ENCODE measurements around the gene EFHC1. TPM values are rescaled to one million over a fixed set of nuclear protein-coding genes. Genes with fewer than 3 reads are reported as not detected.
A peak's percentile ranks its signal among the peaks of the same experiment; 100 is the strongest.
"Not testable (repeated sequence)": the region's sequence is repeated elsewhere in the genome, so short reads cannot be mapped to it uniquely, and the experiment has no call there.

EFHC1 gene
- polyA plus RNA-seq, 1 experiment: 59.8 TPM

- POLR2A ChIA-PET: interaction anchor here (0.6 to 1.6 kb wide), 9 partner anchors 68 to 160 kb away, joined by 3 to 12 read pairs (median 4); partner anchors contain the start of gene TRAM2
- CTCF ChIA-PET: interaction anchor here (0.6 to 2.1 kb wide), 5 partner anchors 16 to 238 kb away, joined by 3 to 9 read pairs (median 3); no protein-coding TSS in a partner anchor
These were observed 3.8 kb downstream of the EFHC1 start for GRCh38 chr6:52423971-52424381.

DNA sequence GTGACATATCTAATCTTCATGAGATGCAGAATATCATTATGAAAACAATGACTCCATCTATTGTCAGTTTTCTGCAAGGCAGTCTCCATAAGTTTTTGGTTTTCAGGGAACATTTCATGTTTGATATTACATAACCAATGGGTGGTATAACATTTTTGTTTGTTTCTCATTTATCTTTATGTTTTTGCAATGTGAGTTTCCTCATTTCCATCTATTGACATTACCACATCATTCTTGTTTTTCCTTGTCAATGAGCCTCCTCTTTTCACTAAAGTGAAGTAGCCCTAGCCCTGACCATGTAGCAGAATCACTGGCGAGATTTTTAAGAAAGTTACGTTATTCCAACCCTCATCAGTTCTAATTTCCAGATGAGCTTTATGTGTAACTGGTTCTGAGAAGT is 4.4 kb downstream of the EFHC1 start:
- no peaks in the 10 kb centered on the region for H3K27me3 ChIP-seq (ENCODE audit: control insufficient read depth, insufficient read depth, low read length)
- no peak overlapping the region for H3K4me3 ChIP-seq (ENCODE audit: low read depth, low read length)
- TF ChIP-seq CTCF (IDR thresholded peaks at IDR 0.05; ENCODE audit: low read depth, low read length): no peak
- ChIA-PET POLR2A (interaction anchor here (1.0 to 1.6 kb wide), 5 partner anchors 90 to 152 kb away, joined by 3 to 5 read pairs (median 3); partner anchors contain the start of gene TRAM2), CTCF (interaction anchor here (0.8 to 2.1 kb wide), 4 partner anchors 152 to 237 kb away, joined by 3 to 9 read pairs (median 4); partner anchors contain the start of gene TRAM2)
- H3K27ac ChIP-seq (ENCODE audit: low read depth, low read length): no peak overlapping the region
- DNase-seq (ENCODE audit: low read depth, low spot score): no peak
- no peaks in the 10 kb centered on the region for H3K9me3 ChIP-seq (ENCODE audit: control insufficient read depth, insufficient read depth, low read length)

More at GRCh38 chr6:52423971-52424381, 3.8 kb downstream of the EFHC1 start:
- peak; percentile 67 for DNase-seq (ENCODE audit: low read depth, low spot score)
- peak overlapping the region; percentile 88 for H3K27ac ChIP-seq (ENCODE audit: low read depth, low read length)
- no peak overlapping the region for H3K4me3 ChIP-seq (ENCODE audit: low read depth, low read length)
- H3K27me3 ChIP-seq (ENCODE audit: control insufficient read depth, insufficient read depth, low read length): no peaks in the 10 kb centered on the region
- no peaks in the 10 kb centered on the region for H3K9me3 ChIP-seq (ENCODE audit: control insufficient read depth, insufficient read depth, low read length)
- TF ChIP-seq CTCF (IDR thresholded peaks at IDR 0.05; ENCODE audit: low read depth, low read length): no peak

DNA sequence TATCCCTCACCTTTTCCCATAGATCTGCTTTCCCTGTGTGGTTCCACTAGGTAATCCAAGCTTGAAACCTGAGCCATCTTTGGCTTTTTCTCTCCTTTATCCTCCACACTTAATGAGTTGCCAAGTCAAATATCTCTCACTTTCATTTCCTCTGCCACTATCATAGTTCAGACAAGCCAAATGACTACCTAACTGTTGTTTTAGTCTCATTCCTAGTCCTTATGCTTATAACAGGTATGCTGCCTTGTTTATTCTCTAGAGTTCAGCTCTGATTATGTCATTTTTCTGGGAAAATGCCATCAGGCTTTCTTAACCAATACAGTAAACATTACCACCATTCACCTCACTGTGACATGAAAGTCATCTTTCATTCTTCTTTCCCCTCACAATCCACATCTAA is 6.5 kb downstream of the EFHC1 start:
- H3K27me3 ChIP-seq (ENCODE audit: control insufficient read depth, insufficient read depth, low read length): no peaks in the 10 kb centered on the region
- POLR2A ChIA-PET: no interaction called here
- H3K27ac ChIP-seq (ENCODE audit: low read depth, low read length): no peak overlapping the region
- CTCF ChIA-PET: interaction anchor here (1.3 kb wide), 1 partner anchor 12 kb away, joined by 3 read pairs; no protein-coding TSS in a partner anchor
- no peak for TF ChIP-seq CTCF (IDR thresholded peaks at IDR 0.05; ENCODE audit: low read depth, low read length)
- DNase-seq (ENCODE audit: low read depth, low spot score): no peak
- H3K9me3 ChIP-seq (ENCODE audit: control insufficient read depth, insufficient read depth, low read length): no peaks in the 10 kb centered on the region
- H3K4me3 ChIP-seq (ENCODE audit: low read depth, low read length): no peak overlapping the region

DNA sequence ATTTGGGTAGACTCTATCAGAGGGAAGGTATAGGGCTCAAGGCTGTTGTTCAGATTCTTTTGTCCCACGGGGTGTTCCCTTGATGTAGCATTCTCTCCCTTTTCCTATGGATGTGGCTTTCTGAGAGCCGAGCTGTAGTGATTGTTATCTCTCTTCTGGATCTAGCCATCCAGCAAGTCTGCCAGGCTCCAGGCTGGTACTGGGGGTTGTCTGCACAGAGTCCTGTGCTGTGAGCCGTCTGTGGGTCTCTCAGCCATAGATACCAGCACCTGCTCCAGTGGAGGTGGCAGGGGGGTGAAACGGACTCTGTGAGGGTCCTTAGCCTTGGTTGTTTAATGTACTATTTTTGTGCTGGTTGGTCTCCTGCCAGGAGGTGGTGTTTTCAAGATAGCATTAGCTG is 13.2 kb downstream of the EFHC1 start:
- H3K27ac ChIP-seq (ENCODE audit: low read depth, low read length); DNase-seq (ENCODE audit: low read depth, low spot score); POLR2A ChIA-PET; H3K4me3 ChIP-seq (ENCODE audit: low read depth, low read length); H3K9me3 ChIP-seq (ENCODE audit: control insufficient read depth, insufficient read depth, low read length); H3K27me3 ChIP-seq (ENCODE audit: control insufficient read depth, insufficient read depth, low read length): not testable (repeated sequence)
- CTCF ChIA-PET: interaction anchor here (1.0 to 1.5 kb wide), 2 partner anchors 16 to 143 kb away, joined by 3 read pairs; no protein-coding TSS in a partner anchor

DNA sequence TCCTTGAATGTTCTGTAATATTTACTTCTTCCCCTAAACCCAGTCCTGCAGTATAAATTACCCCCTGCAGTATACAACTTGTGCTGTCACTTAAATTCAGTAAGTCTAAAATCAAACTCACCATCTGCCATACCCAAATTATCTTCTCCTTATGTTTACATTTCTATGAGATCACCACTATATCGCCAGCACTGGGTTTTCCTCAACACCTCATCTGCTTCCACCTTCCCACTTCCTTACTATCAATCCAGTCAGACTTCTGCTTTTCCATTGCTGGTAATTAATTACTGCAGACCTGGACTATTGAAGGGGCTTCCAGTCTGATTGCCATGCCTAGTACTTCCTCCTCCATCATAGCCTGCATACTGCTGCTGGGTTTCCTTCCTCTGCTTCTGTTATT is 15.2 kb downstream of the EFHC1 start:
- Histone ChIP-seq H3K27me3 (ENCODE audit: control insufficient read depth, insufficient read depth, low read length) (no peaks in the 10 kb centered on the region), H3K4me3 (ENCODE audit: low read depth, low read length) (no peak overlapping the region), H3K9me3 (ENCODE audit: control insufficient read depth, insufficient read depth, low read length) (no peaks in the 10 kb centered on the region), H3K27ac (ENCODE audit: low read depth, low read length) (no peak overlapping the region)
- TF ChIP-seq CTCF (IDR thresholded peaks at IDR 0.05; ENCODE audit: low read depth, low read length): no peak
- ChIA-PET POLR2A (no interaction called here), CTCF (no interaction called here)
- no peak for DNase-seq (ENCODE audit: low read depth, low spot score)

Data from AG04450 (cell line).